CD1c-positive myeloid dendritic cell (primary cell): Measurements from ENCODE around the gene GTF2IRD1.
"Not testable (repeated sequence)": the region's sequence is repeated elsewhere in the genome, so short reads cannot be mapped to it uniquely, and the experiment has no call there.

Source experiments
- DNase-seq: peaks from one replicate; pipeline ENCODE4 v3.0.0-alpha.2; 2016; ENCODE audit errors: extremely low spot score

The GTF2IRD1 gene

DNA sequence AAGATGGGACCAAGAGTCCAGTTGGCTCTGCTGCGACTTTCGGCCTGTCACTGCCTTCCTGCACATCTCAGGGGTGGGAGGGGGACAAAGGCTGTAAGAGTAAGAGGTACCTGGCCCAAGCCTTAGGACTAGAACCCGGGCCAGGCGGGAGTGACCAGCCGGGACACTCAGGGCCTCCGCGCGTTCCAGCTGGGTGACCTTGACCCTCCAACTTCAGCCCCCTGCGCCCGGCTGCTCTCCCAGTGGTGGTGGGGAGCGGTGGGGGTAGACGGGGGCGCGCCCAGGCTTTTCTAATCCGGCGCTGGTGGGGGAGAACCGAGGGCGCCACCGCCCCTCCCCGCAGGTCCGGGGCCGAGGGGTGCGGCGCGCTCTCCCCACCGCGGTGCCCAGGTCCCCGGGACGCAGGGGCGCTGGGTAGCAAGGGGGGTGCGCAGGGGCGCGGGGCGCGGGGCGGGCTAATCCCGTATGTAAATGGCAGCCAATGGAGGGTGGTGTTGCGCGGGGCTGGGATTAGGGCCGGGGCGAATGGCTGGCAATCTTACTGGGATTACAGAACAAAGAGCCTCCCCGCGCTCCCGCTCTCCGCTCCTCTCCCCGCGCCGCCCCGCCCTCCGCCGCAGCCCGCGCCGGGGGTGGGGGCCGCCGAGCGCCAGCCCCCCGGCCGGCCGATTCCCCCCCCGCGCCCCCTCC is at the start of gene GTF2IRD1:
Gene GTF2IRD1, plus strand, starts transcription at position 585 of the 690 bp plus-strand sequence. CDS start 54,175 bp downstream, outside the sequence.
- DNase-seq = peak; percentile 44

DNA sequence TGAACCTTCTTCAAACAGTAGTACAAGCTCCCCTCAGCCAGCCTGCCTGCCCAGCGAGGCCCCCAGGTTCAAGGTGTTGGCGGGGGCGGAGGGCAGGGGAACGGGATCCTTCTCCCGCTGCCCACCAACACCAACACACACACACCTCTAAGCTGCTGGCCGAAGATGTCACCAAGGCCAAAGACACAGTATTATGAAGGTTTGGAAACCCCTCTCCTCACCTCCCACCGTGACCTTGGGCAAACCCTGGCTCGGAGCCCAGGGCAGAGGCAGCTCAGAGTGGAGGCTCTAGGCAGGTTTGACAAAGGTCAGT is 49.4 kb upstream of the GTF2IRD1 start:
- no peak for DNase-seq

GRCh38 chr7:74404741-74405140 is 49.0 kb upstream of the GTF2IRD1 start:
- no peak for DNase-seq

DNA sequence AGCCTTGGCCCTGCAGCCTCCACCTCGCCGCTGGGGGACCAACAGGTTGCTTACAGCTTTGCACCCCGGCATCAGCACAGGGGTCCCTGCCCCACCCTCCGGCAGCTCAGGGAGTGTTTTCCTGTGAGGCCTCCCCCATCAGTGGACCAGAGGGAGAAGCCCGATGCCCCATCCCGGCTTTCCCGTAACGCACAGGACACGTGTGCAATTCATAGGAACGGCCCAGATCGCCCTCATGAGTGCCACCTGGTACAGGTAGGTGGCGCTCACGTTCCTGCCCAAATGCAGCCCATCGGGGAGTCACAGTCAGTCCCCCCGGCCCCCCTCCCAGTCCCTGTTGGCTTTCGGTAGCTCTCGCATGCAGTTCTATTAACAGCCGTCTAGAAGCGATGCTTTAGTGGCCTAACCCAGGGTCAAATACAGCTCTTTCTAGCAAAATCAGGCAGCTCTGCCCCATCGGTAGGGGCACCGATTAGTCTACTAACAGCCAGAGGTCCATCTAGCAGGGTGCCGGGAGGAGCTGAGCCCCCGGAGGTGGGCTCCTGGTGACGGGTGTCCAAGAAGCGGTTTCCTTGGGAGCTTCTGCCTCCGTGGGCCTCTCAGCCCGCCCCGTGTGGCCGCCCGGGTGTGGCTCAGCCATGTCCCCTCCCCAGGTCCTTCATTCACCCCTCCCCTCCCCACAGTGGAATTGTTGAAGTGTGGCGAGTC is 48.4 kb upstream of the GTF2IRD1 start:
- DNase-seq = no peak

- DNase-seq = no peak
Observed at GRCh38 chr7:74405899-74406512, 47.7 kb upstream of the GTF2IRD1 start.

- DNase-seq = no peak
Observed at GRCh38 chr7:74407958-74408357, 45.7 kb upstream of the GTF2IRD1 start.

- no peak for DNase-seq
Observed at GRCh38 chr7:74409571-74409970, 44.1 kb upstream of the GTF2IRD1 start.

DNA sequence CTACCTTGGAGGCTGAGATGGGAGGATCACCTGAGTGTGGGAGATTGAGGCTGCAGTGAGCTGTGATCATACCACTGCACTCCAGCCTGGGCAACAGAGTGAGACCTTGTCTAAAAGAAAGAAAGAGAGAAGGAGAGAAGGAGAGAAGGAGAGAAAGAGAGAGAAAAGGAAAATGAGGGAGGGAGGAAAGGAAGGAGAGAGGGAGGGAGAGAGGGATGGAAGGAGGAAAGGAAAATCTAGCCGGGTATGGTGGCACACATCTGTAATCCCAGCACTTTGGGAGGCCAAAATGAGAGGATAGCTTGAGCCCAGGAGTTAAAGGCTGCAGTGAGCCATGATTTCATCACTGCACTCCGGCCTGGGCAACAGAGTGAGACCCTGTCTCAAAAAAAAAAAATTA is 42.9 kb upstream of the GTF2IRD1 start:
- no peak for DNase-seq

GRCh38 chr7:74411571-74411970 is 42.1 kb upstream of the GTF2IRD1 start:
- DNase-seq = not testable (repeated sequence)

DNA sequence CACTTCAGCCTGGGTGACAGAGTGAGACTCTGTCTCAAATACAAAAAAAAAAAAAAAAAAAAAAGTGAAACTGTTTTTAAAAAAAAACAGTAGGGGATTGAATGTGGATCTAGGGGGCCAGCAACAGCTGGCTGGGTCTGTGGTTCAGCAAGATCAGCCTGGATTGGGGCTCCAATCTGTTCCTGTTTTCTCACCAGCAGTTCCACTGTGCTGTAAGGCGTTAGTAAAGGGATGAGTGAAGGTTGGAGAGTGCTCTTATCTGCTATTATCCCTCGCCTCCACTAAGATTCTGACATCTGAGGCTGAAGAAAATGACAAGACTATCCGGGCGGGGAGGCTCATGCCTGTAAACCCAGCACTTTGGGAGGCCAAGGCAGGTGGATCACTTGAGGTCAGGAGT is 41.6 kb upstream of the GTF2IRD1 start:
- peak; percentile 10 for DNase-seq

DNA sequence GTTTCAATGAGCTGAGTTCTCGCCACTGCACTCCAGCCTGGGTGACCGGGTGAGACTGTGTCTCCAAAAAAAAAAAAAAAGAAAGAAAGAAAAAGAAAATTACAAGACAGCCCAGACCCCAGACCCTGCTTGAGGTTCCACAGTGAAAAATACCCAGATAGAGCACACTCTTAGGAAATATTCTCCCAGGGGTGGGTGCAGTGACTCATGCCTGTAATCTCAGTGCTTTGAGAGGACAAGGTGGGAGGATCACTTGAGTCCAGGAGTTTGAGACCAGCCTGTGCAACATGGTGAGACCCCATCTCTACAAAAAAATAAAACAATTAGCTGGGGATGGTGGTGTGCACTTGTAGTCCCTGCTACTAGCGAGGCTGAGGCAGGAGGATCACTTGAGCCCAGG is 41.1 kb upstream of the GTF2IRD1 start:
- DNase-seq = no peak

DNA sequence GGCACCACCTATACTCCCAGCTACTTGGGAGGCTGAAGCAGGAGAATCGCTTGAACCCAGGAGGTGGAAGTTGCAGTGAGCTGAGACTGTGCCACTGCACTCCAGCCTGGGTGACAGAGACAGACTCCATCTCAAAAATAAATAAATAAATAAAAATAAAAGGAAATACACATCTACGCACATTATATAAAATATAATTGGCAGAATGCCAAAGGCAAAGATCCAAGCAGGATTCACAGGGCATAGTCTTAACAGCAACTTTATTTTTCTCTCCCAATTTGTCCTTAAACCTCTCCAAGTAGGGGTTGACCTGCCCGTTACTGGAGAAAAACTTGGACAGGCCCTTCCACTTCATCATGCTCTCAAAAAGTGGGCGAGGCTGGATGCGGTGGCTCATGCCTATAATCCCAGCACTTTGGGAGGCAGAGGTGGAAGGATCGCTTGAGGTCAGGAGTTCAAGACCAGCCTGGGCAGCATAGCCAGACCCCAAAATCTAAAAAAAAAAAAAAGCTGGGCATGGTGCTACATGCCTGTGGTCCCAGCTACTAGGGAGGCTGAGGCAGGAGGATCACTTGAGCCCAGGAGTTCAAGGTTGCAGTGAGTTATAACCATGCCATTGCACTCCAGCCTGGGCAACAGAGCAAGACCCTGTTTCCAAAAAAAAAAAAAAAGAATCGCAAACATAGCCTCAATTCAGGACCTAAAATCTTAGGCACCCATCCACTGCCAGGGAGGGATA is 38.9 kb upstream of the GTF2IRD1 start:
- not testable (repeated sequence) for DNase-seq

DNA sequence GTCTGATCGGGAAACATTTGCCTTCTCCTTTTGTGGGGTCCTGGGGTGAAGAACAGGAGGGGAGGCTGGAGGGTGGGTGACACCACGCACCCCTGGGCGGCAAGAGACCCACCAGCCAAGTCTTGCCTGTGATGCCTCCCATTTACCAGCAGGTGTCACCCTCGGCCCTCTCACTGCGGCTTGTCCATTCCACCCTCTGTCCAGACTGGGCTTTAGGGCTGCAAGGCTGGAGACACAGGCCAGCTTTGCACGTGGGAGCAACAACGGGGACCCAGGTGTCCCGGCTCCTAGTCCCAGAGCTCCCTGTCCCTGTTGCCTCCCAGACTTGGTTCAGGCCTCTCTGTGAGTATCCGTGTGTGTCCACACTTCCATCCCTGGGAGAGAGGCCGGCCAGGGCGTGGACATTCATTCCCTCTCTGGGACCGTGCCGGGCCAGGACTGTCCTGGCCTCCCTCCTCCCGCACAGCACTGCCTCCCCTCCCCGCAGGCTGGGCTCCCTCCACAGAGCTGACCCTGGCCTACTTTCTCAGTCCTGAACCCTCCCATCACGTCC is 36.2 kb upstream of the GTF2IRD1 start:
- DNase-seq = peak; percentile 72

DNA sequence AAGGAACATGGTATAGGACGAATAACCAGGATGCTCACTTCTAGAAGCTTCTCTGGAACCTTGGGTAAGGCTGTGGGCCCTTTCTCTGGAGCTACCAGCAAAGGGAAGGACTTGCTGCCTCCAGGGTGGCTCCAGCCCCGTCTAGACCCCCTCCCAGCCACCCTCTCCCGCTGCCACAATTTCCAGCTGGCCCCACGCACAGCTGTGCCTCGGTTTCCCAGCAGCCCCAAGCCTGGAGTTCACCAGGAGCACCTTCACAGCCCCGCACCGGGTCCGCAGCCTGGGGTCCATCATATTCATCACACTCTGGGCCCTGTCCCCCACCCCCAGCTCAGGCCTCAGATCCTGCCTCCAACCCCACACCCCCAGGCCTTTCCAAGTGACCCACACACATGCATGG is 35.6 kb upstream of the GTF2IRD1 start:
- no peak for DNase-seq

GRCh38 chr7:74418538-74418937 is 35.2 kb upstream of the GTF2IRD1 start:
- DNase-seq = no peak

GRCh38 chr7:74419232-74419631 is 34.5 kb upstream of the GTF2IRD1 start:
- DNase-seq = not testable (repeated sequence)

DNA sequence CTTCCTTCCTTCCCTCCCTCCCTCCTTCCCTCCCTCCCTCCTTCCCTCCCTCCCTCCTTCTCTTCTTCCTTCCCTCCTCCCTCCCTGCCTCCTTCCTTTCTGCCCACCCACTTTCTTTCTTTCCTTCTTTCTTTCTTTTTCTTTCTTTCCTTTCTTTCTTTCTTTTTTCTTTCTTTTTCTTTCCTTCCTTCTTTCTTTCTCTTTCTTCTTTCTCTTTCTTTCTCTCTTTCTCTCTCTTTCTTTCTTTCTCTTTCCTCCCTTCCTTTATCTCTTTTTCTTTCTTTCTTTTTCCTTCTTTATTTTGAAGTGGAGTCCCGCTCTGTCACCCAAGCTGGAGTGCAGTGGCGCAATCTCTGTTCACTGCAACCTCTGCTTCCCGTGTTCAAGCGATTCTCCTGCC is 33.7 kb upstream of the GTF2IRD1 start:
- DNase-seq = no peak

DNA sequence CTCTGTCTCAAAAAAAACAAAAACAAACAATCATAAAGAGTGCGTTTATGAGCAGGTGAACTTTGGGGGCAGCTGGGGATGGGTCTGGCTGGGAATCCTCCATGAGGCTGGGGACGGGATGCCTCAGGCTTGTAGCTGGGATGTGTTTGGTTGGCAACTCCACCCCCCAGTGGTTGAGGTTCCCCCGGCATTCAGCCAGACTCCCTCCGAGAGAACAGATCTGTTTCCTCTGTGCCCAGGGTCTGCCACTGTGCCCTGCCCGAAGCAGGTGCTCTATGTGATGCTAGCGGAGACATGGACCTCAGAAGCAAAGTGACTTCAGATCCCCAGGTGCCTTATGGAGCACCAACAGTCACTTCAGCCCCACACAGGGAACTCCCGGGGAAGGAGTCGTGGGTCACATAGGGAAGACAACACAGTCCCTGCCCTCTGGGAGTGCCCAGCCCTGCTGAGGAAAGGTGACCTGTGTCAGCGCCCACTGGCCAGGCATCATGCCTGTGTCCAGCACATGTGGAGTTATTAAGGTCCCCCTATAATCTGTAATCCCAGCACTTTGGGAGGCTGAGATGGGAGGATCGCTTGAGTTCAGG is 29.3 kb upstream of the GTF2IRD1 start:
- DNase-seq = no peak

DNA sequence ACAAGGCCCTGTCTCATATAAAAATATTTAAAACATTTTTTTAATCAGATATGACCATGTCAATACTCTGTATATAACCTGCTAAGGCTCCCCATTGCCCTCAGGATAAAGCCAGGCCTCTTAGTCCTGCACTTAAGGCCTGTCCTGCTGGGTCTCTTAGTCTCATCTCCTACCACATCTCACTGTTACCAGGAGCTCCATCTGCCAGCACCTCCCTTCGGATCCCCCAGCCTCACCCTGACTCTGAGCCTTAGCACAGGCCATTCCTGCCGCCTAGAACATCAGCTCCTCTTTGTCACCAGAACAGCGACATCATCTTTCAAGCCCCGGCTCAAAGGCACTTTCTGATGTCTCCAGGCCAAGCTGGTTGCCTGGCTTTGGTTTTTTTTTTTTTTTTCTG is 25.7 kb upstream of the GTF2IRD1 start:
- no peak for DNase-seq

GRCh38 chr7:74429153-74429747 is 24.5 kb upstream of the GTF2IRD1 start:
- no peak for DNase-seq

- DNase-seq = not testable (repeated sequence)
Observed at GRCh38 chr7:74430409-74430808, 23.3 kb upstream of the GTF2IRD1 start.
